Gastroesophageal sphincter (tissue), 3 donors: ENCODE results near the gene SERPINA3.

Source experiments
- CTCF ChIP-seq, 4 experiments: fragments of 200-600 bp in 2 of 4; fragments of 450-650 bp in 2 of 4; sonication (generic) in 1 of 4; IDR thresholded peaks; one replicate each; pipeline ENCODE4 v1.5.1; 2017 to 2019; ENCODE audit warnings: antibody characterized with exemption in 4 of 4, mild to moderate bottlenecking in 2 of 4, moderate library complexity in 2 of 4
- POLR2A ChIP-seq, 2 donors: fragments of 450-650 bp; IDR thresholded peaks; one replicate each; pipeline ENCODE4 v1.6.1; 2017; ENCODE audit warnings: antibody characterized with exemption in 2 of 2, mild to moderate bottlenecking in 2 of 2, moderate library complexity in 1 of 2

- no peak for TF ChIP-seq CTCF (IDR thresholded peaks at IDR 0.05)
- TF ChIP-seq POLR2A (IDR thresholded peaks at IDR 0.05): no peak
These were observed 13.1 kb downstream of the SERPINA3 start for GRCh38 chr14:94625353-94625635.
